H1 (cell line): ENCODE data around the gene CASP1. TPM values are rescaled to one million over a fixed set of nuclear protein-coding genes. Genes with fewer than 3 reads are reported as not detected.

Experiments
- CTCF ChIP-seq, 3 experiments: IDR thresholded peaks; 1 replicate in 2 of 3; 2 replicates in 1 of 3; pipeline versions ENCODE4 v1.5.1 to v1.6.1; 2011; ENCODE audit warnings: low read length in 3 of 3, mild to moderate bottlenecking in 3 of 3, inconsistent platforms in 2 of 3, low read depth in 1 of 3, moderate library complexity in 1 of 3; ENCODE audit not compliant: insufficient read depth in 1 of 3; ENCODE audit errors: control extremely low read depth in 1 of 3
- RFX5 ChIP-seq: IDR thresholded peaks from 2 replicates; pipeline ENCODE4 v1.6.1; 2011; ENCODE audit warnings: low read depth, low read length, improper control_type of control experiment, borderline replicate concordance
- polyA plus RNA-seq, 7 experiments: library from polyadenylated mRNA; depleted of rRNA in 3 of 7; stranded (reverse) in 5 of 7; unstranded in 2 of 7; fragments of >200 nt in 5 of 7; fragments of 200-250 nt in 2 of 7; gene quantifications; 1 replicate in 5 of 7; 2 replicates in 1 of 7; 4 replicates in 1 of 7; pipeline versions ENCODE4 v1.2.1 to v1.2.3, GENCODE V29; 2011 to 2013; ENCODE audit warnings: missing spikeins in 2 of 7, mixed read lengths in 2 of 7
- total RNA-seq: library from RNA; stranded (reverse); fragmentation: NEBNext Ultra II Directional; extraction: Animal tissue kit (Norgen Biotek cat#: 25700); gene quantifications from 2 replicates; pipeline ENCODE4 v1.2.1, GENCODE V29; 2021

Gene CASP1
- total and polyA plus RNA-seq, 2 of the 8 experiments (the other 6 are each of a cell fraction or from before 2014, with no cell fraction given), result not detected

GRCh38 chr11:104992781-104993180 lies 42.2 kb downstream of the CASP1 start (continued):
- TF ChIP-seq CTCF (IDR thresholded peaks at IDR 0.05; ENCODE audit: control extremely low read depth in 1 of 3, insufficient read depth in 1 of 3, low read depth in 1 of 3, low read length in 3 of 3) (no peak), RFX5 (no peak)
